ENCODE data around the gene ALDH1B1.

ALDH1B1 gene

GRCh38 chr9:38392235-38393127 lies at the start of gene ALDH1B1:
Gene ALDH1B1, plus strand, starts transcription at chr9:38392702. Its CDS starts 3,047 bp downstream, at chr9:38395749.
- peak; percentile 84 for DNase-seq

GRCh38 chr9:38343037-38343436 lies 49.5 kb upstream of the ALDH1B1 start:
- DNase-seq = no peak

DNA sequence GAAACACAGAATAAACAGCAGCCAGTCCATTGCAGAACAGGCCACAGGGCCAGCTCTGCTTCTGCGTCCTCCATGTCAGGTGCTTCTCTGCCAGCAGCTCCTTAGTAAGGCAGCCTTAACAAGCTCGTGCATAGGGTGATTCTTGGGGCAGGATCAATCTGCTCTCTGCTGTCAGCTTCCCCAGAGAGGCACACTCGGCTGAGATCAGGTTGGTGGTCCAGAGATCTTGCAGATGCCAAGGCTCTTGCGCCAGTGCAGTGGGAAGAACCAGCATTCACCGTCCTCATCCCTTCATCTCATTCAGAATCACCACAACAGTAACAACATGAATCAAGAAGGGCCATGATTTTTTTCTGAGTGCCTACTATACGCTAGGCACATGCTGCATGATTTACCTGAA lies 49.0 kb upstream of the ALDH1B1 start:
- DNase-seq = no peak

DNA sequence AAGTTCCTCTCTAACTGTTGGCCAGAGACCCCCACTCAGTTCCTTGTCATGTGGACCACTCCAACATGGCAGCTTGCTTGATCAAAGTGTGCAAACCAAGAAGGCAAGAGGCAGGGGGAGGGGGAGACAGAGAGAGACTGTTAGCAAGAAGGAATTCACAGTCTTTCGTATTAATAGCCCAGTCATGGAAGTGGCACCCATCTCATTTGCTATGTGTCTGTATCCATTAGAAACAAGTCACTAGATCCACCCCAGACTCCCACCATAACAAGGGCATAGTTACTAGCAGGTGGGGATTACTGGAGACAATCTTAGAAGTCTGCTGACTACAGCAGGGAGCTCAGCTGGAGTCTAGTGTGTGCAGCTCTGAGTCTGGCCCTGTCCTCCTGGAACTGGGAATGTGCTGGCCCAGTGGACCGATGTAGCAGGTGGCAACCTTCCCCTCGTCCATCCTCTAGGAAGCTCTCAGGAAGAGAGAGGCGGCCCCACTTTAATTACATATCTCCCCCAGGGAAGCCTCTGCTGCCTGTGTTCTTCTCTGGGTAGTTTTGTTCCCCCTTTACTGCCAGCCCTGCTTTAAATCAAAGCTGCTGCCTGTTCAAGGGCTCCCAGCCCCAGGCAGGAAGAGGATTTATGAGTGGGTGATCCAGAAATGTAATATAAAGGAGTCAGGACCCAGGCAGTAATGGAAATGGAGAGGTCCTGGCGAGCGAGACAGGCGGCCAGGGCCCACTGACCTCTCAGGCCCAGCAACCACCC lies 47.8 kb upstream of the ALDH1B1 start:
- DNase-seq = no peak

DNA sequence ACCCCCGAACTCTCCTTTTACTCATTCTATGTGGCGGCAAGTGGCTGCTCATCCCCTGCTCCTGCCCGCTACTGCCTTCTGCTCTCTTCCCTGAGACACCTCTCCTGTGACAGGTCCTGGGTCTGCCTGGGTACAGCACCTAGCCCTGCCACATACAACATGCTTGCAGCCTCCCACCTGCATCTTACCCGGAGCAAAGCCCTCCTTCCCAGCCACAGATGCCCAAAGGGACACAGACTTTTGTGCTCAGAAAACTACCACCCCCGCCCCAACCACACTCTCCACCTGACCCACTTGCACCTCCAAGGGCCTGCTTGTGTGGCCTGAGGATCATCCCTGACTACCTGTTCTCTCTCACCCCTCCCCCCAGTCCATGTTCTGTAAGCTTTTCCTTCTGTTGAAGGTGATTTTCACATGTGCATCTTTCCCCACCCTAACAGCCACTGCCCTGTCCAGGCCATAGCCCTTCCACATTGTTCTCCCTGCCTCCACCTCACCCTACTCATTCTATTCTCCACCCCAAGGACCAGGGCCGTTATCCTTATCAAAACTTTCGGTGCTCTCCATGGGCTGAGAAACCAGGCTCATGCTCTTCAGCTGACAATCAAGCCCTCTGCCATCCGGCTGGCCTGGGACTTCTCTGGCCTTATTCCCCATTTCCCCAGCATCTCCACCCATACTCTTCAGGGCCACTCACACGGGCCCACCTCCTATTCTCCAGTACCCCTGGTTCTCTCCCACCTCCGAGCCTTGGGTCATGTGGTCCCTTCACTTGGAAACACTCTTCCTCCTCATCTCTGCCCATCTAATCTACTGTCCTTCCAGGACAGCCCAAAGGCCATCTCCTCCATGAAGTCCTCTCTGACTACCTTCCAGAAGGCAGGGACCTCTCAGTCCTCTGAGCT lies 46.4 kb upstream of the ALDH1B1 start:
- DNase-seq = no peak

GRCh38 chr9:38346811-38347210 lies 45.7 kb upstream of the ALDH1B1 start:
- peak; percentile 36 for DNase-seq

DNA sequence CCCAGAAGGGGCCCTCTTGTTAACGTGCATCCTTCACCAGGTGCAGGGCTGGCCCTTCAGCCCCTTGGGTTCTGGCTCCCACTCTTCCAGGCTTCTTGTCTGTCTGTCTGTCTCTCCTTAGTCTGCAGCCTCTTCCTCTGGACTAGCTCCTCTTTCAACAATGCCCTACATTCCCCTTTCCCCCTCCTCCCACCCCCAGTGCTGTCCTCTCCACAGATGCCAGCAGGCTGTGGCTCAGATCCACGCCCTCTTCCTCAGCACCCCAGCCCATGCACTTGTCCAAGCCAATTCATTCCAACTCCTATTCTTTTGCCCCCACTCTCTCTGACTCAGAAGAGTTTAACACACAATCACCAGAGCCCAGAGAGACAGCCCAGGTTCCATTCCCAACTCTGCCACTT lies 45.2 kb upstream of the ALDH1B1 start:
- no peak for DNase-seq

- no peak for DNase-seq
Observed at GRCh38 chr9:38347946-38348345, 44.6 kb upstream of the ALDH1B1 start.

DNA sequence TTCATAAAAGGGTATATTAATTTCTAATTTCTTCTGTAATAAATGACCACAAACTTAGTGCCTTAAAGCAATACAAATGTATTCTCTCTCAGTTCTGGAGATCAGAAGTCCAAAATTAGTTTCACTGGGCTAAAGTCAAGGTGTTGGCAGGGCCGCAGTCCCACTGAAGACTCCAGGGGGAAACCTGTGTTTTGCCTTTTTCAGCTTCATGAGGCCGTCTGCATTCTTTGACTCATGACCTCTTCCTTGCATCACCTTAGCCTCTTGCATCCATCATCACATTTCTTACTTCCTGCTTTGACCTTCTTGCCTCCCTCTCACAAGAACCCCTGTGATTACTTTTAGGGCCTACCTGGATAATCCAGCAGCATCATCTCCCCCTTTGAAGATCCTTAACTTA lies 42.0 kb upstream of the ALDH1B1 start:
- DNase-seq = no peak

- DNase-seq = no peak
Observed at GRCh38 chr9:38352530-38353328, 39.8 kb upstream of the ALDH1B1 start.

GRCh38 chr9:38355115-38355514 lies 37.4 kb upstream of the ALDH1B1 start:
- DNase-seq = no peak

GRCh38 chr9:38355517-38356120 lies 36.9 kb upstream of the ALDH1B1 start:
- no peak for DNase-seq

GRCh38 chr9:38356851-38357250 lies 35.7 kb upstream of the ALDH1B1 start:
- DNase-seq = no peak

DNA sequence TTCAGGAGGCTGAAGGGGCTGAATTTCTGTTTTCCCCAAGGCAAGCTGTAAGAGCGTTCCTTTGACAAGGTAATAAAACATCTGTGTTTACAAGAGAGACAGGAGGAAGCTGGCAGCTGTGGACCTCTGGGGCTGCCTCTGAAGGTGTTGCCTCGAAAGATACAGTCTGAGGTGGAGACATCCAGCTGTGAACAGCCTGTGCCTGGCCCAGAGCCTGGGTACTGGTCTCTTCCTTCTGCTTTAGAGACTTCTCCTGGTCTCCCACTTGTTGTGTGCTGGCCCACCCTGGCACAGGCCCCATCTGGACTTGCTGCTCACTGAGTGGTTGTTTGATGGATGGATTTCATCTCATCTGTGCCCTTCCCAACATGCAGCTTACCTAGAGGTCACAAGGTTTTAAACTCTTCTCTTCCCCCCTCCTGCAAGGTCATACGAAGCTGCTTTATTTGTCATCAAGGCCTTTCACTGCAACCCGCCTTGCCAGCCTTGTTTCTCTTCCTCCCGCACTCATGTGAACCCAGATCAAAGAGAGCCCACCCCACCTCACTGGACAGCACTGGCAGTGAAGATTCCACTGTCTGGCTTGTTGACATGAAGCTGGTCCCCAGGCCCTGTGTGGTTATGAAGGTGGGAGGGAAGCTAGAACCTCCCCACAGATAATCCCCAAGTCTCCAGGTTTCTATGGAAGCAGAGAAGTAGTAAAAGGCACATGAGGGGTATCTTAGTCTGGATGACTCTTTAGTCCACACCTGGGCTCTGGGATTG lies 35.0 kb upstream of the ALDH1B1 start:
- no peak for DNase-seq

DNA sequence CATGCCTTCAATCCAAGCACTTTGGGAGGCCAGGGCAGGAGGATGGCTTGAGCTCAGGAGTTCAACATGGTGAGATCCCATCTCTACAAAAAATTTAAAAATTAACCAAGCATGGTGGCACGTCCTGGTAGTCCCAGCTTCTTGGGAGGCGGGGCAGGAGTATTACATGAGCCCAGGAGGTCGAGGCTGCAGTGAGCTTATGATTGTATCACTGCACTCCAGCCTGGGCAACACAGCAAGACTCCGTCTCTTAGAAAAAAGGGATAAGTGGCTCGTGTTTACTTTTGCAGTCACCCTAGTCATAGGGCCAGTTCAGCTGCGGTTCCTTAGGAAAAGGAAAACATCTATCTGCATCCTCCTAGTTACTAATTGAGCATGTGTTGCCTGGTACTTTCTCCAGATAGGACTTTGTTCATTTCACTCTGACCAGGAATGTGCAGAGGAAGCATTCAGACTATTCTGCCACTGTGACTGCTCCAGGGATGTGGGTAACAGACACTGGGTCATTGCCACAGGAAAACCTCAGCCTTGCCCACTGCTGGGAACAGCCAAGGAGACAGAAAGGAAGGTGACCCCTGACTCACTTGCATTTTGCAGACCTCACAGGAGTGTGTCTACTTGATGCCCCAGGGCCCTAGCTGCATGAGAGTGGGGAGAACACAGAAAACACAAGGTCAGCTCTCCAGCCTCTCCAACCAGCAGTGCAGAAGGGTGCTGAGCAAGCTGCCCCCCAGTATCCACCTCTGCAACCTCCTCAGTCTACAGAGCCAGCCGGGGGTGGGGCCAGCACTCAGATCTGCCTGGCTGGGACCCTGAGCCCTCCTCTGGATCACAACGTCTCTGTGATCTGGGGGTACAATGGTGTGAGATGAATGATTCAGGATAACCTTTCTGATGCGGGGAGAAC lies 33.9 kb upstream of the ALDH1B1 start:
- no peak for DNase-seq

DNA sequence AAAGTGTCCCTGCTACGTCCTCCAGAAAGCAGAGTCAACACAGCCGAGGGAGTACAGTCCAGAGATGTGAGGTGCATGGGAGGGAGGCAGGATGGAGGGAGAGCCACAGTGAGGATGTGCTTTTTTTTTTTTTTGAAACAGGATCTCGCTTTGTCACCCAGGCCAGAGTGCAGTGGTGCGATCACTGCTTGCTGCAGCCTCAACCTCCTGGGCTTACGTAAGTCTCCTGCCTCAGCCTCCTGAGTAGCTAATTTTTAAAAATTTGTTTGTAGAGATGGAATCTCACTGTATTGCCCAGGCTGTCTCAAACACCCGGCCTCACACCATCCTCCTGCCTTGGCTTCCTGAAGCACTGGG lies 33.2 kb upstream of the ALDH1B1 start:
- no peak for DNase-seq

DNA sequence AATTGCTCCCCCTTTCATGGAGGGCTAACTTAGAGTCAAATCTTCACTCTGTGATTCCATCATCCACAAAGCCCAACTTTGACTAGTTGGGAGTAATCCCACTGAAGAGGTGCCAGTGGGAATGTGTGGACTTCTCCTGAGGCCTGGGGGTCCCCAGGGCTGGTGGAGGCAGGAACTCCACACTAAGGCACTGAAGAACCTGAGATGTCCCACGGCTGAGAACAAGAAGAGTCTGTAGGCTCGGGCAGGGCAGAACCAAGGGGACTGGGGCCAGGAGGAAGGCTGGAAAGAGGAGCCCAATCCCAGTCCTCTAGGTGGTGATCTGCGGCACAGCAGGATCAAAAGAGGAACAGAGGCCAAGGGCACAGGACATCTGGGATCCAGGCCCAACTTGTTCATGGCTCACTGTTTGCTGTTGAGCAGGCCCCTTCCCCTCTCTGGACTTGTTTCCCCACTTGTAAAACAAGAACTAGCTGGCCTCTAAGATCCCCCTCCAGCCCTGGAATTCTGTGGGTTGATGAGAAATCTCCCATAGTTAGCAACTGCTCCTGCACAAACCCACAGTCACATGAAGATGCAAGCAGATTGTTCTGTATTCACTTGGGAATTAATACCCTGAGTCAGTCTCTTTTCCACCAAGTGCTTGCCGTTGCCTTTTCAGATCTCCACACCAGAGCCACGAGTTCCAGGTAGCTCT lies 32.7 kb upstream of the ALDH1B1 start:
- DNase-seq = no peak

- no peak for DNase-seq
Observed at GRCh38 chr9:38360839-38361472, 31.5 kb upstream of the ALDH1B1 start.

DNA sequence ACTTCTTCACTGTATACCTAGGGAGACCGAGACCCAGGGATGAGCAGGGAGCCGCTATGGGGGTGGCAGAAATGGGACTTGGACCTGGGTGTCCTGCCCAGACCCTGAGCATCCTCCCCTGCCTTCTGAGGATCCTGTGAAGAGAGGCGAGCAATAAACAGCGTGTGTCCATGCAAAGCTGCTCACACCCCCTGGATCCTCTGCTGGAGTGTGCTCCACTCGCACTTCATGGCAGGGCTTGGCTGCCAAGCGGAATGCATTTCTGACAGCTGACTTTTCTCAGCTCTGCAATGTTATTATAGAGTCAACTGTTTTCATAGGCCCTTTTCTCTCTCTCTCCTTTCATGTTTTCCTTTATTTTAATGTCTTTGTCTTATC lies 31.0 kb upstream of the ALDH1B1 start:
- DNase-seq = peak; percentile 14
